Measurements from ENCODE around the gene CYTH2. TPM values are rescaled to one million over a fixed set of nuclear protein-coding genes. Genes with fewer than 3 reads are reported as not detected.

Gene CYTH2
- 32.0 TPM for total RNA-seq
- polyA plus RNA-seq: 42.4 TPM
- long read RNA-seq, donor 1: 0 reads
- long read RNA-seq, donor 2, full-length matches to known transcripts: 12 of 55 reads
- long read RNA-seq, donor 2, partial matches to known transcripts: 43 of 55 reads
- long read RNA-seq, donor 2, other reads (novel, unspliced or antisense): 0 of 55 reads
- long read RNA-seq, donor 3, full-length matches to known transcripts: 15 of 30 reads
- long read RNA-seq, donor 3, partial matches to known transcripts: 15 of 30 reads
- long read RNA-seq, donor 3, other reads (novel, unspliced or antisense): 0 of 30 reads
- long read RNA-seq, donor 4, full-length matches to known transcripts: 6 of 6 reads
- long read RNA-seq, donor 4, partial matches to known transcripts: 0 of 6 reads
- long read RNA-seq, donor 4, other reads (novel, unspliced or antisense): 0 of 6 reads
- long read RNA-seq, donor 5, full-length matches to known transcripts: 21 of 33 reads
- long read RNA-seq, donor 5, partial matches to known transcripts: 12 of 33 reads
- long read RNA-seq, donor 5, other reads (novel, unspliced or antisense): 0 of 33 reads
- long read RNA-seq, donor 6, full-length matches to known transcripts: 14 of 24 reads
- long read RNA-seq, donor 6, partial matches to known transcripts: 10 of 24 reads
- long read RNA-seq, donor 6, other reads (novel, unspliced or antisense): 0 of 24 reads
- long read RNA-seq, donor 7, full-length matches to known transcripts: 11 of 11 reads
- long read RNA-seq, donor 7, partial matches to known transcripts: 0 of 11 reads
- long read RNA-seq, donor 7, other reads (novel, unspliced or antisense): 0 of 11 reads
- long read RNA-seq, donor 8, full-length matches to known transcripts: 12 of 12 reads
- long read RNA-seq, donor 8, partial matches to known transcripts: 0 of 12 reads
- long read RNA-seq, donor 8, other reads (novel, unspliced or antisense): 0 of 12 reads
- long read RNA-seq, donor 9, full-length matches to known transcripts: 4 of 4 reads
- long read RNA-seq, donor 9, partial matches to known transcripts: 0 of 4 reads
- long read RNA-seq, donor 9, other reads (novel, unspliced or antisense): 0 of 4 reads
- long read RNA-seq, donor 10, full-length matches to known transcripts: 9 of 15 reads
- long read RNA-seq, donor 10, partial matches to known transcripts: 6 of 15 reads
- long read RNA-seq, donor 10, other reads (novel, unspliced or antisense): 0 of 15 reads

- Histone ChIP-seq H3K27me3 (ENCODE audit: control insufficient read depth in 2 of 2, insufficient read depth in 1 of 2, low read length in 1 of 2) (no peaks in the 10 kb centered on the region), H3K9me3 (ENCODE audit: control insufficient read depth in 2 of 2, insufficient read depth in 1 of 2, low read length in 1 of 2) (no peaks in the 10 kb centered on the region), H3K27ac (ENCODE audit: low read depth in 1 of 2, low read length in 1 of 2) (peak within 1 kb of the TSS; percentile 92 to 95), H3K36me3 (ENCODE audit: control insufficient read depth in 2 of 2, insufficient read depth in 2 of 2, low read length in 1 of 2) (peaks cover 42 to 43% of the 10 kb centered on the region in 2 donors), H3K4me1 (ENCODE audit: control insufficient read depth in 2 of 2, insufficient read depth in 2 of 2, low read length in 2 of 2) (peaks cover 21 to 30% of the 10 kb centered on the region in 2 donors), H3K4me3 (ENCODE audit: low read length in 2 of 2) (peak within 1 kb of the TSS; percentile 84 to 88)
- DNase-seq (ENCODE audit: low read depth in 6 of 9, low spot score in 9 of 9): peak in 4 of 9 donors; percentile 51 to 81 (median 70)
- under 1% methylated on average over 66 of the region's 66 CpGs for WGBS
Observed at GRCh38 chr19:48469289-48469881, at the start of gene CYTH2. TSS of gene CYTH2 (plus strand) at chr19:48469369. CDS start at chr19:48469508, 139 bp downstream.

GRCh38 chr19:48421548-48421947 is 47.6 kb upstream of the CYTH2 start:
- 92% methylated on average over 16 of the region's 16 CpGs for WGBS
- H3K36me3 ChIP-seq (ENCODE audit: control insufficient read depth in 2 of 2, insufficient read depth in 2 of 2, low read length in 1 of 2): no peaks in the 10 kb centered on the region
- DNase-seq (ENCODE audit: low read depth in 6 of 9, low spot score in 9 of 9): no peak
- H3K27ac ChIP-seq (ENCODE audit: low read depth in 1 of 2, low read length in 1 of 2): no peak overlapping the region
- peaks cover 0 to 18% of the 10 kb centered on the region in 2 donors for H3K27me3 ChIP-seq (ENCODE audit: control insufficient read depth in 2 of 2, insufficient read depth in 1 of 2, low read length in 1 of 2)
- H3K4me1 ChIP-seq (ENCODE audit: control insufficient read depth in 2 of 2, insufficient read depth in 2 of 2, low read length in 2 of 2): peaks cover 0 to 9% of the 10 kb centered on the region in 2 donors
- H3K4me3 ChIP-seq (ENCODE audit: low read length in 2 of 2): no peak overlapping the region
- H3K9me3 ChIP-seq (ENCODE audit: control insufficient read depth in 2 of 2, insufficient read depth in 1 of 2, low read length in 1 of 2): no peaks in the 10 kb centered on the region

- 20% methylated on average over 8 of the region's 8 CpGs for WGBS
- H3K4me1 ChIP-seq (ENCODE audit: control insufficient read depth in 2 of 2, insufficient read depth in 2 of 2, low read length in 2 of 2): peaks cover 0 to 3% of the 10 kb centered on the region in 2 donors
- DNase-seq (ENCODE audit: low read depth in 6 of 9, low spot score in 9 of 9): no peak
- H3K27me3 ChIP-seq (ENCODE audit: control insufficient read depth in 2 of 2, insufficient read depth in 1 of 2, low read length in 1 of 2): peaks cover 0 to 3% of the 10 kb centered on the region in 2 donors
- H3K36me3 ChIP-seq (ENCODE audit: control insufficient read depth in 2 of 2, insufficient read depth in 2 of 2, low read length in 1 of 2): no peaks in the 10 kb centered on the region
- H3K9me3 ChIP-seq (ENCODE audit: control insufficient read depth in 2 of 2, insufficient read depth in 1 of 2, low read length in 1 of 2): no peaks in the 10 kb centered on the region
- H3K4me3 ChIP-seq (ENCODE audit: low read length in 2 of 2): no peak overlapping the region
- H3K27ac ChIP-seq (ENCODE audit: low read depth in 1 of 2, low read length in 1 of 2): no peak overlapping the region
Observed at GRCh38 chr19:48424694-48425219, 44.4 kb upstream of the CYTH2 start.

GRCh38 chr19:48428670-48429069 is 40.5 kb upstream of the CYTH2 start:
- no peak overlapping the region for H3K27ac ChIP-seq (ENCODE audit: low read depth in 1 of 2, low read length in 1 of 2)
- no peaks in the 10 kb centered on the region for H3K36me3 ChIP-seq (ENCODE audit: control insufficient read depth in 2 of 2, insufficient read depth in 2 of 2, low read length in 1 of 2)
- no peak for DNase-seq (ENCODE audit: low read depth in 6 of 9, low spot score in 9 of 9)
- peaks cover 0 to 3% of the 10 kb centered on the region in 2 donors for H3K4me1 ChIP-seq (ENCODE audit: control insufficient read depth in 2 of 2, insufficient read depth in 2 of 2, low read length in 2 of 2)
- H3K4me3 ChIP-seq (ENCODE audit: low read length in 2 of 2): no peak overlapping the region
- H3K27me3 ChIP-seq (ENCODE audit: control insufficient read depth in 2 of 2, insufficient read depth in 1 of 2, low read length in 1 of 2): peaks cover 0 to 3% of the 10 kb centered on the region in 2 donors
- 100% methylated on average over 1 of the region's 1 CpG for whole genome bisulfite sequencing
- H3K9me3 ChIP-seq (ENCODE audit: control insufficient read depth in 2 of 2, insufficient read depth in 1 of 2, low read length in 1 of 2): no peaks in the 10 kb centered on the region

- no peak overlapping the region for H3K4me3 ChIP-seq (ENCODE audit: low read length in 2 of 2)
- no peaks in the 10 kb centered on the region for H3K36me3 ChIP-seq (ENCODE audit: control insufficient read depth in 2 of 2, insufficient read depth in 2 of 2, low read length in 1 of 2)
- H3K27me3 ChIP-seq (ENCODE audit: control insufficient read depth in 2 of 2, insufficient read depth in 1 of 2, low read length in 1 of 2): peaks cover 0 to 20% of the 10 kb centered on the region in 2 donors
- H3K27ac ChIP-seq (ENCODE audit: low read depth in 1 of 2, low read length in 1 of 2): no peak overlapping the region
- DNase-seq (ENCODE audit: low read depth in 6 of 9, low spot score in 9 of 9): no peak
- H3K4me1 ChIP-seq (ENCODE audit: control insufficient read depth in 2 of 2, insufficient read depth in 2 of 2, low read length in 2 of 2): no peaks in the 10 kb centered on the region
- no peaks in the 10 kb centered on the region for H3K9me3 ChIP-seq (ENCODE audit: control insufficient read depth in 2 of 2, insufficient read depth in 1 of 2, low read length in 1 of 2)
- 69% methylated on average over 8 of the region's 8 CpGs for WGBS
Observed at GRCh38 chr19:48433337-48433736, 35.8 kb upstream of the CYTH2 start.

- Histone ChIP-seq H3K27ac (ENCODE audit: low read depth in 1 of 2, low read length in 1 of 2) (no peak overlapping the region), H3K9me3 (ENCODE audit: control insufficient read depth in 2 of 2, insufficient read depth in 1 of 2, low read length in 1 of 2) (no peaks in the 10 kb centered on the region), H3K4me1 (ENCODE audit: control insufficient read depth in 2 of 2, insufficient read depth in 2 of 2, low read length in 2 of 2) (no peaks in the 10 kb centered on the region), H3K36me3 (ENCODE audit: control insufficient read depth in 2 of 2, insufficient read depth in 2 of 2, low read length in 1 of 2) (no peaks in the 10 kb centered on the region), H3K27me3 (ENCODE audit: control insufficient read depth in 2 of 2, insufficient read depth in 1 of 2, low read length in 1 of 2) (peaks cover 4 to 46% of the 10 kb centered on the region in 2 donors), H3K4me3 (ENCODE audit: low read length in 2 of 2) (no peak overlapping the region)
- 90% methylated on average over 5 of the region's 5 CpGs for WGBS
- DNase-seq (ENCODE audit: low read depth in 6 of 9, low spot score in 9 of 9): no peak
Observed at GRCh38 chr19:48436586-48436985, 32.6 kb upstream of the CYTH2 start.

GRCh38 chr19:48441360-48442050 is 27.7 kb upstream of the CYTH2 start:
- peaks cover 1 to 7% of the 10 kb centered on the region in 2 donors for H3K9me3 ChIP-seq (ENCODE audit: control insufficient read depth in 2 of 2, insufficient read depth in 1 of 2, low read length in 1 of 2)
- H3K27me3 ChIP-seq (ENCODE audit: control insufficient read depth in 2 of 2, insufficient read depth in 1 of 2, low read length in 1 of 2): peaks cover 40 to 70% of the 10 kb centered on the region in 2 donors
- 97% methylated on average over 20 of the region's 20 CpGs for WGBS
- H3K4me3 ChIP-seq (ENCODE audit: low read length in 2 of 2): no peak overlapping the region
- no peaks in the 10 kb centered on the region for H3K36me3 ChIP-seq (ENCODE audit: control insufficient read depth in 2 of 2, insufficient read depth in 2 of 2, low read length in 1 of 2)
- peaks cover 7 to 21% of the 10 kb centered on the region in 2 donors for H3K4me1 ChIP-seq (ENCODE audit: control insufficient read depth in 2 of 2, insufficient read depth in 2 of 2, low read length in 2 of 2)
- DNase-seq (ENCODE audit: low read depth in 6 of 9, low spot score in 9 of 9): no peak
- no peak overlapping the region for H3K27ac ChIP-seq (ENCODE audit: low read depth in 1 of 2, low read length in 1 of 2)

All from thymus (tissue), 14 donors.